Calu3 (cell line): ENCODE measurements around the gene PSAP. TPM values are rescaled to one million over a fixed set of nuclear protein-coding genes. Genes with fewer than 3 reads are reported as not detected.
A peak's percentile ranks its signal among the peaks of the same experiment; 100 is the strongest.

Experiments used
- BruUV-seq: library from RNA; stranded (reverse); fragments of 400-500 nt; replicated peaks from 2 replicates; lab custom pipeline; 2021; lab: Mats Ljungman, UMichigan
- CTCF ChIA-PET: fragments of 300-600 bp; sonication (Branson Sonifier 250); formaldehyde crosslinking; loops from one replicate; lab custom pipeline; 2022; ENCODE audit warnings: antibody characterized with exemption; lab: Charles Lee
- DNase-seq: peaks from one replicate; pipeline ENCODE4 v3.0.0; 2022
- H3K27ac Mint-ChIP-seq: one replicate; pipeline ENCODE4 v1.8.0; 2022; ENCODE audit warnings: mixed read lengths; ENCODE audit not compliant: unreplicated experiment
- H3K27me3 Mint-ChIP-seq: one replicate; pipeline ENCODE4 v1.8.0; 2022; ENCODE audit warnings: mixed read lengths; ENCODE audit not compliant: unreplicated experiment
- H3K36me3 Mint-ChIP-seq: one replicate; pipeline ENCODE4 v1.8.0; 2022; ENCODE audit warnings: mild to moderate bottlenecking, moderate library complexity, mixed read lengths; ENCODE audit not compliant: insufficient read depth, unreplicated experiment
- H3K4me1 Mint-ChIP-seq: one replicate; pipeline ENCODE4 v1.8.0; 2022; ENCODE audit warnings: mild to moderate bottlenecking, low read depth, mixed read lengths; ENCODE audit not compliant: unreplicated experiment
- H3K4me3 Mint-ChIP-seq: one replicate; pipeline ENCODE4 v1.8.0; 2022; ENCODE audit warnings: mild to moderate bottlenecking, low read depth, moderate library complexity, mixed read lengths; ENCODE audit not compliant: unreplicated experiment
- H3K9me3 Mint-ChIP-seq: one replicate; pipeline ENCODE4 v1.8.0; 2022; ENCODE audit warnings: low read depth, mixed read lengths; ENCODE audit not compliant: unreplicated experiment
- CTCF ChIP-seq: fragments of 200-600 bp; IDR thresholded peaks from one replicate; pipeline ENCODE4 v1.8.0; 2022; ENCODE audit warnings: antibody characterized with exemption; ENCODE audit not compliant: unreplicated experiment
- intact Hi-C: fragments of 100-400 bp; cut with micrococcal nuclease; formaldehyde crosslinking; loops from one replicate; pipeline ENCODE4 v1.10.0; 2022; ENCODE audit not compliant: unreplicated experiment
- total RNA-seq: library from RNA; stranded (reverse); gene quantifications from 2 replicates; pipeline ENCODE4 v1.2.3, GENCODE V29; 2022

Gene PSAP
- total RNA-seq, 1 experiment from 2014 or later = 840 TPM

- H3K9me3 Mint-ChIP-seq = no peaks in the 10 kb centered on the region
- intact Hi-C loops = no loop called here
- CTCF ChIA-PET = interaction anchor here (0.8 kb wide), 1 partner anchor 76 kb away, joined by 3 read pairs; no protein-coding TSS in a partner anchor
- DNase-seq = no peak
- H3K36me3 Mint-ChIP-seq = peaks cover 9% of the 10 kb centered on the region
- peaks cover 37% of the 10 kb centered on the region for H3K4me1 Mint-ChIP-seq
- no peaks in the 10 kb centered on the region for H3K27me3 Mint-ChIP-seq
- H3K4me3 Mint-ChIP-seq = no peak overlapping the region
- BruUV-seq = no TSS peak
- no peak for TF ChIP-seq CTCF
- H3K27ac Mint-ChIP-seq = no peak overlapping the region
Observed at GRCh38 chr10:71842856-71843686, 8.0 kb downstream of the PSAP start.

GRCh38 chr10:71842422-71842821, 8.6 kb downstream of the PSAP start:
- Mint-ChIP-seq H3K36me3 (peaks cover 12% of the 10 kb centered on the region), H3K4me1 (peaks cover 37% of the 10 kb centered on the region), H3K4me3 (no peak overlapping the region), H3K27me3 (no peaks in the 10 kb centered on the region), H3K27ac (no peak overlapping the region), H3K9me3 (no peaks in the 10 kb centered on the region)
- CTCF ChIA-PET = interaction anchor here (0.8 kb wide), 1 partner anchor 76 kb away, joined by 3 read pairs; no protein-coding TSS in a partner anchor
- no TSS peak for BruUV-seq
- intact Hi-C loops = no loop called here
- TF ChIP-seq CTCF = no peak
- no peak for DNase-seq

- intact Hi-C loops = no loop called here
- H3K4me1 Mint-ChIP-seq = peaks cover 45% of the 10 kb centered on the region
- no peak for TF ChIP-seq CTCF
- no peaks in the 10 kb centered on the region for H3K27me3 Mint-ChIP-seq
- H3K27ac Mint-ChIP-seq = no peak overlapping the region
- peaks cover 13% of the 10 kb centered on the region for H3K36me3 Mint-ChIP-seq
- no TSS peak for BruUV-seq
- CTCF ChIA-PET = interaction anchor here (1.2 kb wide), 1 partner anchor 208 kb away, joined by 6 read pairs; no protein-coding TSS in a partner anchor
- H3K9me3 Mint-ChIP-seq = no peaks in the 10 kb centered on the region
- no peak for DNase-seq
- H3K4me3 Mint-ChIP-seq = no peak overlapping the region
Observed at GRCh38 chr10:71840958-71841335, 10.1 kb downstream of the PSAP start.

GRCh38 chr10:71840177-71840957, 10.7 kb downstream of the PSAP start:
- H3K4me3 Mint-ChIP-seq = no peak overlapping the region
- TF ChIP-seq CTCF = no peak
- intact Hi-C loops = no loop called here
- DNase-seq = peak; percentile 82
- no peaks in the 10 kb centered on the region for H3K27me3 Mint-ChIP-seq
- peaks cover 50% of the 10 kb centered on the region for H3K4me1 Mint-ChIP-seq
- H3K36me3 Mint-ChIP-seq = peaks cover 13% of the 10 kb centered on the region
- H3K27ac Mint-ChIP-seq = peak overlapping the region; percentile 17
- BruUV-seq = no TSS peak
- no peaks in the 10 kb centered on the region for H3K9me3 Mint-ChIP-seq
- CTCF ChIA-PET = interaction anchor here (0.7 to 1.2 kb wide), 3 partner anchors 58 to 497 kb away, joined by 3 to 6 read pairs (median 3); no protein-coding TSS in a partner anchor
